Measurements from ENCODE around the gene PPP6C.
A peak's percentile ranks its signal among the peaks of the same experiment; 100 is the strongest.
"Not testable (repeated sequence)": the region's sequence is repeated elsewhere in the genome, so short reads cannot be mapped to it uniquely, and the experiment has no call there.

Gene PPP6C

GRCh38 chr9:125190361-125190801 lies 778 bp upstream of the PPP6C start:
- Histone ChIP-seq H3K4me1 (ENCODE audit: control insufficient read depth, low read depth, low read length) (peaks cover 3% of the 10 kb centered on the region), H3K79me2 (ENCODE audit: control insufficient read depth, insufficient read depth, low read length) (peaks cover 25% of the 10 kb centered on the region), H3K4me2 (ENCODE audit: low read length) (peak overlapping the region; percentile 92), H3K23ac (ENCODE audit: low read length) (peak overlapping the region; percentile 29), H3K27me3 (ENCODE audit: insufficient read depth, low read length, poor library complexity) (no peaks in the 10 kb centered on the region), H3K36me3 (ENCODE audit: control insufficient read depth, insufficient read depth, low read length) (no peaks in the 10 kb centered on the region), H4K8ac (ENCODE audit: low read depth, low read length) (peak overlapping the region; percentile 28), H3K4ac (ENCODE audit: low read depth, low read length) (no peak overlapping the region), H3K27ac (ENCODE audit: low read depth, low read length) (no peak overlapping the region), H3K9ac (ENCODE audit: low read length) (peak overlapping the region; percentile 95), H2BK5ac (ENCODE audit: low read length) (no peak overlapping the region), H3K79me1 (ENCODE audit: low read length) (no peaks in the 10 kb centered on the region), H2BK15ac (replicated peaks; ENCODE audit: low read depth) (no peak overlapping the region), H2BK120ac (ENCODE audit: low read depth, low read length) (no peak overlapping the region), H3K18ac (ENCODE audit: low read length) (no peak overlapping the region), H4K5ac (ENCODE audit: low read length) (peak overlapping the region; percentile 91), H2AK5ac (ENCODE audit: low read length) (no peak overlapping the region), H3K56ac (ENCODE audit: low read length) (peak overlapping the region; percentile 98), H3K4me3 (ENCODE audit: low read length) (peak overlapping the region; percentile 90)
- no CpG with 5 or more reads among the region's 14 CpGs for WGBS (ENCODE audit: extremely low coverage, insufficient coverage, low lambda C conversion rate)
- peak; percentile 23 for DNase-seq

- H3K27ac ChIP-seq (ENCODE audit: low read depth, low read length): no peak overlapping the region
- peak overlapping the region; percentile 94 for H3K4me3 ChIP-seq (ENCODE audit: low read length)
- peak overlapping the region; percentile 96 for H3K56ac ChIP-seq (ENCODE audit: low read length)
- H4K8ac ChIP-seq (ENCODE audit: low read depth, low read length): no peak overlapping the region
- peaks cover 29% of the 10 kb centered on the region for H3K79me2 ChIP-seq (ENCODE audit: control insufficient read depth, insufficient read depth, low read length)
- peak overlapping the region; percentile 85 for H3K4me2 ChIP-seq (ENCODE audit: low read length)
- no peaks in the 10 kb centered on the region for H3K79me1 ChIP-seq (ENCODE audit: low read length)
- no peak overlapping the region for H3K18ac ChIP-seq (ENCODE audit: low read length)
- no peaks in the 10 kb centered on the region for H3K27me3 ChIP-seq (ENCODE audit: insufficient read depth, low read length, poor library complexity)
- DNase-seq: no peak
- H3K4me1 ChIP-seq (ENCODE audit: control insufficient read depth, low read depth, low read length): peaks cover 3% of the 10 kb centered on the region
- H2BK15ac ChIP-seq (replicated peaks; ENCODE audit: low read depth): no peak overlapping the region
- no peak overlapping the region for H4K5ac ChIP-seq (ENCODE audit: low read length)
- H3K4ac ChIP-seq (ENCODE audit: low read depth, low read length): no peak overlapping the region
- H2AK5ac ChIP-seq (ENCODE audit: low read length): no peak overlapping the region
- H3K23ac ChIP-seq (ENCODE audit: low read length): peak overlapping the region; percentile 85
- H3K9ac ChIP-seq (ENCODE audit: low read length): peak overlapping the region; percentile 89
- H3K36me3 ChIP-seq (ENCODE audit: control insufficient read depth, insufficient read depth, low read length): no peaks in the 10 kb centered on the region
- no peak overlapping the region for H2BK5ac ChIP-seq (ENCODE audit: low read length)
- H2BK120ac ChIP-seq (ENCODE audit: low read depth, low read length): no peak overlapping the region
- no CpG with 5 or more reads among the region's 26 CpGs for WGBS (ENCODE audit: extremely low coverage, insufficient coverage, low lambda C conversion rate)
Measured at GRCh38 chr9:125189011-125189360, 617 bp downstream of the PPP6C start.

- Histone ChIP-seq H3K23ac (ENCODE audit: low read length) (no peak overlapping the region), H2AK5ac (ENCODE audit: low read length) (no peak overlapping the region), H3K56ac (ENCODE audit: low read length) (no peak overlapping the region), H3K4me1 (ENCODE audit: control insufficient read depth, low read depth, low read length) (no peaks in the 10 kb centered on the region), H3K79me2 (ENCODE audit: control insufficient read depth, insufficient read depth, low read length) (peaks cover 61% of the 10 kb centered on the region), H3K36me3 (ENCODE audit: control insufficient read depth, insufficient read depth, low read length) (no peaks in the 10 kb centered on the region), H3K4me3 (ENCODE audit: low read length) (no peak overlapping the region), H3K79me1 (ENCODE audit: low read length) (peaks cover 15% of the 10 kb centered on the region), H3K18ac (ENCODE audit: low read length) (no peak overlapping the region), H4K5ac (ENCODE audit: low read length) (no peak overlapping the region), H3K27me3 (ENCODE audit: insufficient read depth, low read length, poor library complexity) (no peaks in the 10 kb centered on the region), H4K8ac (ENCODE audit: low read depth, low read length) (no peak overlapping the region), H3K27ac (ENCODE audit: low read depth, low read length) (no peak overlapping the region), H3K4ac (ENCODE audit: low read depth, low read length) (no peak overlapping the region), H2BK15ac (replicated peaks; ENCODE audit: low read depth) (no peak overlapping the region), H2BK5ac (ENCODE audit: low read length) (no peak overlapping the region), H3K9ac (ENCODE audit: low read length) (no peak overlapping the region), H2BK120ac (ENCODE audit: low read depth, low read length) (no peak overlapping the region), H3K4me2 (ENCODE audit: low read length) (no peak overlapping the region)
- DNase-seq: no peak
- WGBS (ENCODE audit: extremely low coverage, insufficient coverage, low lambda C conversion rate): no CpG with 5 or more reads among the region's 2 CpGs
Measured at GRCh38 chr9:125183561-125183960, 6.0 kb downstream of the PPP6C start.

GRCh38 chr9:125183054-125183453 lies 6.5 kb downstream of the PPP6C start:
- no peak overlapping the region for H2BK15ac ChIP-seq (replicated peaks; ENCODE audit: low read depth)
- H3K23ac ChIP-seq (ENCODE audit: low read length): no peak overlapping the region
- no peak overlapping the region for H3K27ac ChIP-seq (ENCODE audit: low read depth, low read length)
- DNase-seq: no peak
- peaks cover 58% of the 10 kb centered on the region for H3K79me2 ChIP-seq (ENCODE audit: control insufficient read depth, insufficient read depth, low read length)
- no peak overlapping the region for H3K4me2 ChIP-seq (ENCODE audit: low read length)
- no peak overlapping the region for H3K4ac ChIP-seq (ENCODE audit: low read depth, low read length)
- H3K79me1 ChIP-seq (ENCODE audit: low read length): peaks cover 15% of the 10 kb centered on the region
- H4K8ac ChIP-seq (ENCODE audit: low read depth, low read length): no peak overlapping the region
- H4K5ac ChIP-seq (ENCODE audit: low read length): no peak overlapping the region
- no peak overlapping the region for H2BK5ac ChIP-seq (ENCODE audit: low read length)
- H3K36me3 ChIP-seq (ENCODE audit: control insufficient read depth, insufficient read depth, low read length): no peaks in the 10 kb centered on the region
- no peak overlapping the region for H2AK5ac ChIP-seq (ENCODE audit: low read length)
- no peaks in the 10 kb centered on the region for H3K4me1 ChIP-seq (ENCODE audit: control insufficient read depth, low read depth, low read length)
- WGBS (ENCODE audit: extremely low coverage, insufficient coverage, low lambda C conversion rate): no CpG with 5 or more reads among the region's 2 CpGs
- no peak overlapping the region for H3K4me3 ChIP-seq (ENCODE audit: low read length)
- H3K56ac ChIP-seq (ENCODE audit: low read length): no peak overlapping the region
- H3K9ac ChIP-seq (ENCODE audit: low read length): no peak overlapping the region
- no peaks in the 10 kb centered on the region for H3K27me3 ChIP-seq (ENCODE audit: insufficient read depth, low read length, poor library complexity)
- H3K18ac ChIP-seq (ENCODE audit: low read length): no peak overlapping the region
- H2BK120ac ChIP-seq (ENCODE audit: low read depth, low read length): no peak overlapping the region

- H3K4me1 ChIP-seq (ENCODE audit: control insufficient read depth, low read depth, low read length); H3K18ac ChIP-seq (ENCODE audit: low read length); H4K8ac ChIP-seq (ENCODE audit: low read depth, low read length); H3K4me2 ChIP-seq (ENCODE audit: low read length); H2BK120ac ChIP-seq (ENCODE audit: low read depth, low read length); H2BK15ac ChIP-seq (replicated peaks; ENCODE audit: low read depth); H3K9ac ChIP-seq (ENCODE audit: low read length); H3K36me3 ChIP-seq (ENCODE audit: control insufficient read depth, insufficient read depth, low read length); H2BK5ac ChIP-seq (ENCODE audit: low read length); H3K27ac ChIP-seq (ENCODE audit: low read depth, low read length); H3K27me3 ChIP-seq (ENCODE audit: insufficient read depth, low read length, poor library complexity); H3K4me3 ChIP-seq (ENCODE audit: low read length); H4K5ac ChIP-seq (ENCODE audit: low read length); H3K4ac ChIP-seq (ENCODE audit: low read depth, low read length); H2AK5ac ChIP-seq (ENCODE audit: low read length); H3K56ac ChIP-seq (ENCODE audit: low read length); DNase-seq; H3K23ac ChIP-seq (ENCODE audit: low read length): not testable (repeated sequence)
- peaks cover 49% of the 10 kb centered on the region for H3K79me2 ChIP-seq (ENCODE audit: control insufficient read depth, insufficient read depth, low read length)
- WGBS (ENCODE audit: extremely low coverage, insufficient coverage, low lambda C conversion rate): no CpG with 5 or more reads among the region's 4 CpGs
- H3K79me1 ChIP-seq (ENCODE audit: low read length): peaks cover 15% of the 10 kb centered on the region
Measured at GRCh38 chr9:125181756-125182155, 7.8 kb downstream of the PPP6C start.

- no peak overlapping the region for H3K9ac ChIP-seq (ENCODE audit: low read length)
- H3K4me1 ChIP-seq (ENCODE audit: control insufficient read depth, low read depth, low read length): no peaks in the 10 kb centered on the region
- H4K5ac ChIP-seq (ENCODE audit: low read length): no peak overlapping the region
- H3K56ac ChIP-seq (ENCODE audit: low read length): no peak overlapping the region
- H3K79me1 ChIP-seq (ENCODE audit: low read length): peaks cover 20% of the 10 kb centered on the region
- H3K27me3 ChIP-seq (ENCODE audit: insufficient read depth, low read length, poor library complexity): no peaks in the 10 kb centered on the region
- H3K18ac ChIP-seq (ENCODE audit: low read length): no peak overlapping the region
- WGBS (ENCODE audit: extremely low coverage, insufficient coverage, low lambda C conversion rate): no CpG with 5 or more reads among the region's 9 CpGs
- no peak overlapping the region for H3K4me2 ChIP-seq (ENCODE audit: low read length)
- no peak overlapping the region for H4K8ac ChIP-seq (ENCODE audit: low read depth, low read length)
- H3K4me3 ChIP-seq (ENCODE audit: low read length): no peak overlapping the region
- H2BK15ac ChIP-seq (replicated peaks; ENCODE audit: low read depth): no peak overlapping the region
- no peak overlapping the region for H2BK120ac ChIP-seq (ENCODE audit: low read depth, low read length)
- peaks cover 52% of the 10 kb centered on the region for H3K79me2 ChIP-seq (ENCODE audit: control insufficient read depth, insufficient read depth, low read length)
- peak overlapping the region; percentile 66 for H3K23ac ChIP-seq (ENCODE audit: low read length)
- no peak for DNase-seq
- H3K4ac ChIP-seq (ENCODE audit: low read depth, low read length): no peak overlapping the region
- H2AK5ac ChIP-seq (ENCODE audit: low read length): no peak overlapping the region
- H3K27ac ChIP-seq (ENCODE audit: low read depth, low read length): no peak overlapping the region
- no peak overlapping the region for H2BK5ac ChIP-seq (ENCODE audit: low read length)
- H3K36me3 ChIP-seq (ENCODE audit: control insufficient read depth, insufficient read depth, low read length): no peaks in the 10 kb centered on the region
Measured at GRCh38 chr9:125180876-125181275, 8.7 kb downstream of the PPP6C start.
